Ecto neural progenitor cell (in vitro differentiated cells): ENCODE measurements around the gene SH3BP1.
"Not testable (repeated sequence)": the region's sequence is repeated elsewhere in the genome, so short reads cannot be mapped to it uniquely, and the experiment has no call there.

Experiments used
- DNase-seq: peaks from one replicate; pipeline ENCODE4 v3.0.0-alpha.2; 2018; ENCODE audit warnings: low spot score

Gene SH3BP1

GRCh38 chr22:37639070-37639760 lies at the start of gene SH3BP1:
TSS of gene SH3BP1 (plus strand) at chr22:37639669. CDS start at chr22:37639788, 119 bp downstream.
- peak; percentile 84 for DNase-seq

- not testable (repeated sequence) for DNase-seq
Measured at GRCh38 chr22:37591081-37591480, 48.4 kb upstream of the SH3BP1 start.

GRCh38 chr22:37591823-37592404 lies 47.6 kb upstream of the SH3BP1 start:
- DNase-seq = no peak

DNA sequence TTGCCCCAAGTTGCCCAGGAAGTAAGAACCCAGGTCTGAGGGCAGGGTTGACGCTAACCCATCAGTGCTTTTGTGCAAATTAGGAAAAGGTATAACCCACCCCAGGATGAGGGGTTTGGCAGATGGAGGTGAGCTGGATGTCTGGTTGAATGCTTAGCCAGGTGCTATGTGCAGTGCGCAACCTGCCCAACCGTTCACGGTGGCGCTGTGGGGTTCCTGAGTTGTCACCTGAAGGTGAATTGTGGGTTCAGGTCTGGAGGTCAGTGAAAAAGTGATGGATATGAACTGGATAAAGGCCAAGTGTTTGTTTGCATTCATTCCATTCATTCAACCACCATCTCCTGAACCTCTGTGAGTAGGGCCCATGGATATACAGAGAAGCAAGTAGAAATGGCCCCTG lies 45.2 kb upstream of the SH3BP1 start:
- no peak for DNase-seq

DNA sequence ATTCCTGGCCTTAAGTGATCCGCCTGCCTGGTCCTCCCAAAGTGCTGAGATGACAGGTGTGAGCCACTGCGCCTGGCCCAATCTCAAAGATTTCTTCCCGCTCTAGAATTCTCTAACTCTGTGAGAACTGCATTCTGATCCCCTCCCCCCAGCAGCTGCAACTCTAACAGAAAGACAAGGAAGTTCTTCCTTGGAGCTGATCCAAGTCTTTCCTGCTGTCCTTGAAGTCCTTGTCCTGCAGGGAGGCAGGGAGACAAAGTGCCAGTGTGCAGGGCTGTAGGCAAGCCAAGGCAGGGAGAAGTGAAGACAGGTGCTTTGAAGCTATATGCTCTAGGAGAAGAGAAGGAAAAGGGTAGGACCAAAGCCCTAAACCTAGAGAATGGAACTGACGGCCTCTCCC lies 40.3 kb upstream of the SH3BP1 start:
- DNase-seq = no peak

DNA sequence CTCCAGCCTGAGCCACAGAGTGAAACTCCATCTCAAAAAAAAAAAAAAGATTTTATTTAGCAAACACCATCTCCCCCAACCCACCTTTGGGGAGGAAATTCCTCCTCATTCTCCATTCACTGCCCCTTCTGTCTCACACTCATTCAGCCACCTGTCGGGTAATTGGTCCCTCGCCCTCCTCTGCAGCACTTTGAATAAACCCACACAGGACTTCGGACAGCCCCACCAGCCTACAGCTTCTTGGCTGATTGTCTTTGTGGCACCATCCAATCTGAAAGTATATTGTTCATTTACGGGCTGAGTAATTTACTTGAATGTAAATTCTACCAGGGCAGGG lies 38.3 kb upstream of the SH3BP1 start:
- no peak for DNase-seq

GRCh38 chr22:37601540-37602442 lies 37.7 kb upstream of the SH3BP1 start:
- peak; percentile 76 for DNase-seq

- not testable (repeated sequence) for DNase-seq
Measured at GRCh38 chr22:37602546-37603277, 36.8 kb upstream of the SH3BP1 start.

DNA sequence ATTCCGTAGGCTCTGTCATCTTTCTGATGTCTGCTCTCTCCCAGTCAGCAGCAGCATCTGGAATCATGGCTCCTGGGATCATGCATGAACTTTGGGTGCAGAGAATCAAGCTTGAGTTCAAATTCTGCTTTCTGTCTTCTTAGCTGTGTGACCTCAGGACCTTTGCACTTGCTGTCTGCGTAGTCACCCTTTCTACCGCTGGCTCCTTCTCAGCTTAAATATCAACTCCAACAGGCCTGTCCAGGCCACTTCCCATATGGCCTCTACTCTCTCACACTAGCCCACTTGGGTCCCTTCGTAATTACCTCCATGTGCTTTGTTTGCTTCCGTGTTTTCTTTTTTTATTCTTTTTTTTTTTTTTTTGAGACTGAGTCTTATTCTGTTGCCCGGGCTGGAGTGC lies 35.4 kb upstream of the SH3BP1 start:
- no peak for DNase-seq

DNA sequence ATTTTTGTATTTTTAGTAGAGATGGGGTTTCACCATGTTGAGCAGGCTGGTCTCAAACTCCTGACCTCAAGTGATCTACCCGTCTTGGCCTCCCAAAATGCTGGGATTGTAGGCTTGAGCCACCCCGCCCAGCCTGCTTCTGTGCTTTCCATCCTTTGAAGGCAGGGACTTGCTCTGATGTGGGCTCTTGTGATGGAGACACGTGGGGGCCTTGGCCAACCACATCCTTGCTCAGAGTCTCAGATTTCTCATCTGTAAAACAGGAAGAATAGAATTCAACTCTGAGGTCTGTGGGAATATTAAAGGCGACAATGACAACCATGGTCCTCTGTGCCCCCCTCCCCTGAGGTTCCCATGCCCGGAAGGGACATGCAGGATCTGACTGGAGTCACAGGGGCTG lies 34.6 kb upstream of the SH3BP1 start:
- DNase-seq = no peak

GRCh38 chr22:37607010-37607934 lies 32.2 kb upstream of the SH3BP1 start:
- peak; percentile 91 for DNase-seq

GRCh38 chr22:37607935-37608476 lies 31.5 kb upstream of the SH3BP1 start:
- no peak for DNase-seq

- peak; percentile 97 for DNase-seq
Measured at GRCh38 chr22:37608477-37609239, 30.8 kb upstream of the SH3BP1 start, which contains the start of gene GGA1. TSS of gene GGA1 (plus strand) at chr22:37608834. CDS start at chr22:37608861, 27 bp downstream.

DNA sequence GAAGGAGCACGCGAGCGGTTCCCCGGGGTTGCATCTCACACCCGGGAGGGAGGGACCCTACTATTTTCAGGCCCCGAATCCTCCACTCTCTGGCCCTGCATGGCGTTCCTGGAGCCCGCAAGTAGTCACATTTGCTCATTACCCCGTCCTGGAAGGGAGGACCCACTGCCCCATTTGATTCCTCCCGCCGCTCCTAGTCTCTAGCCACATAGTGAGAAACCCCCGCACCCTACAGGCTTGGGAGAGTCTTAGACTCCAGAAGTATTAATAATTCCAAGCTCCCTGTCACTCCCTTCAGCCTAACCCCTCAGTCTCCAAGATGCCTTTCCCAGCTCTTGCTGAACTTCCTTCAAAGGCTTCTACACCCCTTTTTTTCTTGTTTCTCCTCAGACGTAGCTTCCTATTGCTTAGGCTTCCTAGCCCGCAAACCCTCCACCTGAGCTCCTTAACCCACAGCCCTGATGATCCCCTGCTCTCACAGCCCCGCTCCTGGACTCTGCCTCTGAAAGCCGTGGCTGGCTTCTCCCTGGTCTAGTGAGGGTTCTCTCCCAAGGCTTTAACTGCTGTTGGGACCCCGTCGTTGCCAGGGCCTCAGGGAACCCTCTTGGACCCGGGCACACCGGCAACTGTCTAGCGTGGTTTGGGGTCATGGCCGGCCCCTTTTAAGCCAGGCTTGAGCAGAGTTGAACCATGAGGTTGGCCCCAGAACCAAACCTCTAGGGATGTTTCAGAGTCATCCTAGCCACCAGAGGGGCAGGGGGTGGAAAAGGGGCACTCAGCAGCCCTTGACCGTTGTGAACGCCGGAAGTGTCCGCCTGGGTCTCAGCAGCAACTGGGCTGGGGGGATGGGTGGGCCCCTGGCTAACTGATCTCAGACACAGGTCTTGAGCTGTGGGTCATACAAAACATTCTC lies 30.0 kb upstream of the SH3BP1 start:
- no peak for DNase-seq

GRCh38 chr22:37610153-37610475 lies 29.4 kb upstream of the SH3BP1 start:
- not testable (repeated sequence) for DNase-seq

DNA sequence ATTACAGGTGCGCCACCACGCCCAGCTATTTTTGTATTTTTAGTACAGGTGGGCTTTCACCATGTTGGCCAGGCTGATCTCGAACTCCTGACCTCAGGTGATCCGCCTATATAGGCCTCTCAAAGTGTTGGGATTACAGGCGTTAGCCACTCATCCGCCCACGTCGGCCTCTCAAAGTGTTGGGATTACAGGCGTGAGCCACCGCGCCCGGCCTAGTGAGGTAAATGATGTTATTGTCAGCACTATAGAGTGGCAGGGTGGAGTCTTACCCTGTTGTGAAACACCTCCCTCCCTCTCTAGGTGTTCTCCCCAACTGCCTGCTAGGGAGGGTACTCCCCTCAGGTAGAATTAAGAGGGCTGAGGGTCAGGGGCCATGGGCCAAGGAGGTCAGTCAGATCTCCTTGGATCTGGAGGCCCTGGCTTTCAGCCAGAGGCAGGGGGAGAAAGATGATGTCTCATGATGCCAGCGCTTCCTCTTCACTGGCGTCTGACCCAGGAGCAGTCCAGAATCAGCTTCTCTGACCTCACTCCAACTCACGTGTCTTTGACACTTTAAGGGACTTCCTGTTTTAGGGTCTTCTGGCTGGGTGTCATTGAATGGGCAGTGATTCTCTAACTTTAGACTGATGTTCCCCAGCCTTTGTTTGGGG lies 28.9 kb upstream of the SH3BP1 start:
- no peak for DNase-seq

GRCh38 chr22:37611207-37611606 lies 28.3 kb upstream of the SH3BP1 start:
- no peak for DNase-seq
